Naive thymus-derived CD8-positive, alpha-beta T cell (primary cell): ENCODE data around the gene SEZ6L2. TPM values are rescaled to one million over a fixed set of nuclear protein-coding genes. Genes with fewer than 3 reads are reported as not detected.

Experiments
- ATAC-seq, 2 donors: fragments of 150-1000 bp; cut with Tn5 transposase in 1 of 2; sonication (Bioruptor Pico), chemical (Tn5 transposase) in 1 of 2; 1 replicate in 1 of 2; 2 replicates in 1 of 2; pipeline ENCODE4 v1.10.0; 2021; ENCODE audit warnings: mild to moderate bottlenecking in 2 of 2, moderate library complexity in 2 of 2
- POLR2A ChIA-PET: fragments of 350-600 bp; sonication (Branson Sonifier 250); formaldehyde crosslinking; loops from one replicate; lab custom pipeline; 2021; ENCODE audit warnings: antibody characterized with exemption; lab: Charles Lee
- DNase-seq, 10 donors: peaks; one replicate each; pipeline versions ENCODE4 v3.0.0 to v3.0.0-alpha.2; 2020 to 2022
- H3K27ac Mint-ChIP-seq, 10 donors: one replicate each; pipeline ENCODE4 v1.8.0; 2020 to 2022; ENCODE audit warnings: mild to moderate bottlenecking in 10 of 10, mixed read lengths in 10 of 10, moderate library complexity in 4 of 10, inconsistent platforms in 1 of 10
- H3K27me3 Mint-ChIP-seq, 5 donors: one replicate each; pipeline ENCODE4 v1.8.0; 2021 to 2022; ENCODE audit warnings: mixed read lengths in 5 of 5
- H3K36me3 Mint-ChIP-seq, 3 donors: one replicate each; pipeline ENCODE4 v1.8.0; 2020 to 2022; ENCODE audit warnings: mixed read lengths in 3 of 3, mild to moderate bottlenecking in 2 of 3, inconsistent platforms in 1 of 3
- H3K4me1 Mint-ChIP-seq, 4 donors: one replicate each; pipeline ENCODE4 v1.8.0; 2021 to 2022; ENCODE audit warnings: mixed read lengths in 4 of 4
- H3K4me3 Mint-ChIP-seq, 10 donors: one replicate each; pipeline ENCODE4 v1.8.0; 2020 to 2022; ENCODE audit warnings: mild to moderate bottlenecking in 10 of 10, mixed read lengths in 10 of 10, moderate library complexity in 6 of 10, inconsistent platforms in 1 of 10
- H3K9me3 Mint-ChIP-seq, 9 donors: one replicate each; pipeline ENCODE4 v1.8.0; 2020 to 2022; ENCODE audit warnings: mixed read lengths in 9 of 9, mild to moderate bottlenecking in 3 of 9, inconsistent platforms in 1 of 9, moderate library complexity in 1 of 9
- polyA plus RNA-seq, 3 donors: library from polyadenylated mRNA; unstranded; fragments of 300-500 nt; fragmentation: Illumina TruSeq; gene quantifications; one replicate each; pipeline ENCODE4 v1.2.3, GENCODE V29; 2021
- total RNA-seq, 8 experiments: library from RNA in 2 of 8; stranded (reverse) in 2 of 8; gene quantifications; one replicate each; pipeline ENCODE4 v1.2.3 and lab custom pipeline; 2021 to 2026

Gene SEZ6L2
- total and polyA plus RNA-seq, 5 experiments from 2014 or later: 0.21 TPM; not detected in 4

DNA sequence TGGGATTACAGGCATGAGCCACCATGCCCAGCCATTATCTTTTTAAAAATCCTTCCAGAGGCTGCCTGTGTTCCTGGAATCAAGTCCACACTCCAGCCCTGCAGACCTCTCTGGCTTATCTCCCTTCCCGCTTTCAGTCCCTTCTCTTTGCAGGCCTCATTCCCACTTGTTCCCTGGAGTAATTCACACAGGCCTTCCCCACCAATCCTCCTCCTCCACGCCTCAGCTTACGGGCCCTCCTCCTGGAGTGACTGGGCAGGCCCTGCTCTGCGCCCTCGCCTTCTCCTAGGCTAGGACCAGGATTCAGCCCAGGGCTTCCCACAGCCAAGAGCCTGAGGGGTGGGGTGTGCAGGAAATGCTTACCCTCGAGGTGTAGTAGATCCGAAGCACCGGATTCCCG is 39.1 kb downstream of the SEZ6L2 start:
- Mint-ChIP-seq H3K36me3 (peaks cover 0 to 33% (median 8%) of the 10 kb centered on the region in 3 donors), H3K27ac (no peak overlapping the region)
- POLR2A ChIA-PET: interaction anchor here (0.6 to 1.5 kb wide), 3 partner anchors 37 to 65 kb away, joined by 3 to 5 read pairs (median 3); no protein-coding TSS in a partner anchor

DNA sequence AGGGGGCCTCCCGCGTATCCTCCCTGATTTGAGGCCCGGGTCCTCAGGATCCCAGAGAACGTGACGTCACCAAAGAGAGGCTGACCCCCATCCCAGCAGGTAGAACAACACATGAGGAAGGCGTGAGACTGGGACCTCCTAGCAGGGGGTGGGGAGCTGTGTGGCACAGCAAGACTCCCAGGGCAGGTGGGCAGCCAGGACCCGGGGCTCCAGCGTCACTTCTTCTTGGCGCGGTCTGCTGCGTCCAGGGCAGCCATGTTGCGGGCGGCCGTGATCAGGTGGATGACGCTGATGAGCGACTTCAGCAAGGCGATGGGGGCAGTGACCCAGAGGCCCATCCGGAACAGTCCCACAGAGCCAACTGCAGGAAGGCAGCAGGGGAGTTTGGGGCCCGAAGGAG is 40.4 kb downstream of the SEZ6L2 start:
- POLR2A ChIA-PET: interaction anchor here (0.6 to 1.5 kb wide), 2 partner anchors 48 to 51 kb away, joined by 3 read pairs; no protein-coding TSS in a partner anchor
- Mint-ChIP-seq H3K27me3 (no peaks in the 10 kb centered on the region), H3K4me1 (peaks cover 7 to 36% (median 31%) of the 10 kb centered on the region in 4 donors), H3K4me3 (peak overlapping the region in 1 of 10 donors; percentile 41), H3K9me3 (no peaks in the 10 kb centered on the region), H3K27ac (peak overlapping the region in 2 of 10 donors; percentile 34 to 51), H3K36me3 (peaks cover 0 to 33% (median 8%) of the 10 kb centered on the region in 3 donors)
- DNase-seq (no peak), ATAC-seq (no peak)

More for the DNA sequence above, 39.1 kb downstream of the SEZ6L2 start:
- Mint-ChIP-seq H3K4me1 (peaks cover 7 to 38% (median 31%) of the 10 kb centered on the region in 4 donors), H3K9me3 (no peaks in the 10 kb centered on the region), H3K27me3 (no peaks in the 10 kb centered on the region), H3K4me3 (peak overlapping the region in 4 of 10 donors; percentile 26 to 93 (median 52))
- DNase-seq (no peak), ATAC-seq (no peak)

DNA sequence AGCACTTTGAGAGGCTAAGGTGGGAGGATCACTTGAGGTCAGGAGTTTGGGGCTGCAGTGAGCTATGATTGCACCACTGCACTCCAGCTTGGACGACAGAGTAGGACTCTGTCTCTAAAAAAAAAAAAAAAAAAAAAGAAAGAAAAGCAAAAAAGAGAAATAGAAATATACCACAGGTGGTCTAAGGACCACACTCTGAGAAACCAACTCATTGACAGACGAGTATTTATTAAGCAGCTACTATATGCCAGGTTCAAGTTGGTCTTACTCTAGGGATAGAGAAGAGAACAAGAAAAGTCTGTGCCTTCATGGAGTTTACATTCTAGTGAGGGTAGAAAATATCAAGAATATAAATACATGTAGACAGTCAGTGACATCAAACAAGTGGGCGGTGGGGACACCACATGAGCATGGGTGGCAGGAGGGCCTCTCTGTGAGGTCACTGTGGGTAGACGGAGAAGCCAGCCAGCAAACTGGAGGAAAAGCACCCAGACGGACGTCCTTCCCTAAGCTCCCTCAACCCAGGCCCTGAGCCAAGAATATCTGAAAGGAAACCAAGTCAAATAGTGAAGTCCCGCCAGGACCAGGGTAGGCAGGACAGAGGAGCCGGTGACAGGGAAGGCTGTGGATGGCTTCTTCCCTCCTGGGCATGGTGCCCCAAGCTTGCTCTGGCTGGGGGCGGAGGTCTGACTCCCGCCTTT is 41.1 kb downstream of the SEZ6L2 start:
- Mint-ChIP-seq H3K4me3 (peak overlapping the region in 2 of 10 donors; percentile 26 to 37), H3K36me3 (peaks cover 0 to 33% (median 8%) of the 10 kb centered on the region in 3 donors), H3K9me3 (no peaks in the 10 kb centered on the region), H3K27ac (peak overlapping the region in 3 of 10 donors; percentile 25 to 72 (median 34)), H3K27me3 (no peaks in the 10 kb centered on the region), H3K4me1 (peaks cover 4 to 33% (median 26%) of the 10 kb centered on the region in 4 donors)
- POLR2A ChIA-PET: interaction anchor here (0.6 kb wide), 1 partner anchor 47 kb away, joined by 3 read pairs; no protein-coding TSS in a partner anchor
- ATAC-seq (no peak), DNase-seq (no peak)

DNA sequence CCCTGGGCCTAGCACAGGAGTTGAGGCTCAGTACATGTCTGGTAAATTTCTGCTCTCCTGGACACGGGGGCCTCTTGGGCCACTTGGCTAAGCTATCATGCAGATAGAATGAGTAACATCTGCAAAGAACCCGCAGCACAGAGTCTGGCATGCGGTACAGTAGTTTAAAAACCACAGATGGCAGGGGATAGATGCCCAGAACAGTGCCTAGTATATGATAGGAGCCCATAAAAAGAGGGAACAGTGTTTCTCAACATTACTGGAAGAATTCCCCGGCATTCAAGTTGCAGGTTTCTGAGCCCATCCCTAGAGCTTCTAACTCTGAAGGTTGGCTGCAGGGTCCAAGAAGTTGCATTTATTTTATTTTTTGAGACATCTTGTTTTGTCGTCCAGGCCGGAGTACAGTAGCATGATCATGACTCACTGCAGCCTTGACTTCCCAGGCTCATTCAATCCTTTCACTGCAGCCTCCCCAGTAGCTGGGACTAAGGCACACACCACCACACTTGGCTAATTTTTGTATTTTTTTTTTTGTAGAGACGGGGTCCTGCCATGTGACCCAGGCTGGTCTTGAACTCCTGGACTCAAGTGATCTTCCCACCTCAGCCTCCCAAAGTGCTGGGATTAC is 42.1 kb downstream of the SEZ6L2 start:
- Mint-ChIP-seq H3K4me1 (peaks cover 4 to 28% (median 18%) of the 10 kb centered on the region in 4 donors), H3K27me3 (no peaks in the 10 kb centered on the region), H3K27ac (peak overlapping the region in 2 of 10 donors; percentile 25 to 56), H3K9me3 (no peaks in the 10 kb centered on the region), H3K4me3 (no peak overlapping the region), H3K36me3 (peaks cover 0 to 33% (median 8%) of the 10 kb centered on the region in 3 donors)
- ATAC-seq (no peak), DNase-seq (no peak)
- POLR2A ChIA-PET: interaction anchor here (0.9 kb wide), 2 partner anchors 33 to 49 kb away, joined by 3 read pairs; no protein-coding TSS in a partner anchor

DNA sequence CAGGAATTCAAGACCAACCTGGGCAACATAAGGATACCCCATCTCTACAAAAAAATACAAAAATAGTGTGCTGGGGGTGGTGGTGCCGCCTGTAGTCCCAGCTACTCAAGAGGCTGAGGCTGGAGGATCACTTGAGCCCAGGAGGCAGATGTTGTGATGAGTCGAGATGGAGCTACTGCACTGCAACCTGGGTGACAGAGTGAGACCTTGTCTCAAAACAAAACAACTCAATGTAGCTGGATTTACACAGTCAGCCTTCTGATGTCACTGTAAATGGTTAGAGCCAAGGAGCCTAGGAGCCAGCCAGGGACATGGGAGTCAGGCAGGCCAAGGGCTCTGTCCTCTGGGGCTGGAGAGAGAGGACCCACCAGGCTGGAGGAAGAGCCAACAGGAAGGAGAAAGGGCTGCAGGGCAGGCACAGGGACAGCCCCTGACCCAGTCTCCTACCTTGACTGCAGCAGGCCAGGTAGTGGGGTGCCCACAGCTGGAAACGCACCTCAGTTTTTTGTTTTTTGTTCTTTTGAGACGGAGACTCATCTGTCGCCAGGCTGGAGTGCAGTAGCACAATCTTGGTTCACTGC is 44.7 kb downstream of the SEZ6L2 start:
- H3K9me3 Mint-ChIP-seq: no peaks in the 10 kb centered on the region
- POLR2A ChIA-PET: interaction anchor here (0.6 to 0.7 kb wide), 3 partner anchors 13 to 152 kb away, joined by 3 to 7 read pairs (median 4); no protein-coding TSS in a partner anchor
- peaks cover 0 to 5% (median 2%) of the 10 kb centered on the region in 4 donors for H3K4me1 Mint-ChIP-seq
- DNase-seq (no peak), ATAC-seq (no peak)
- no peaks in the 10 kb centered on the region for H3K27me3 Mint-ChIP-seq
- no peak overlapping the region for H3K4me3 Mint-ChIP-seq
- H3K27ac Mint-ChIP-seq: peak overlapping the region in 3 of 10 donors; percentile 32 to 37 (median 34)
- H3K36me3 Mint-ChIP-seq: peaks cover 0 to 22% (median 8%) of the 10 kb centered on the region in 3 donors

DNA sequence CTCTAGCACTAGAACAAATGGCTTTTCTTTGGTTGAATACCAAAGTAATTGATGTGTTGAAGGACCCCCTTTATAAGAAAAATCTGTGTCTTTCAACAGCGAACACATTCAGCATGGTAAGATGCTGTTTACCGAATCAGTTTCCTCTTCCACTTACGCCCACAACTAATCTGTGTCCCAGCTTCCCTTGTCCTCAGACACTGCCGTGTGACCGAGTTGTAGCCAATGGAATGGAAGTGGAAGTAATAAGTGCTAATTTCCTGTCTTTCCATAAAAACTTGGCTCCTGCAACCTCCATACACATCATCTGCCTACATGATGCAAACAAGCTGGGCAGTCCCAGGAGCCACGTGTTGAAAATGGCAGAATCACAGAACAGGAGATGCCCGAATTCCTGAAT is 46.7 kb downstream of the SEZ6L2 start:
- H3K27me3 Mint-ChIP-seq: no peaks in the 10 kb centered on the region
- peaks cover 0 to 19% (median 0%) of the 10 kb centered on the region in 3 donors for H3K36me3 Mint-ChIP-seq
- no peak for ATAC-seq
- no peak overlapping the region for H3K27ac Mint-ChIP-seq
- no peak overlapping the region for H3K4me3 Mint-ChIP-seq
- peaks cover 6 to 8% (median 6%) of the 10 kb centered on the region in 4 donors for H3K4me1 Mint-ChIP-seq
- POLR2A ChIA-PET: interaction anchor here (0.6 to 8.1 kb wide), 5 partner anchors 10 to 152 kb away, joined by 3 to 87 read pairs (median 4); partner anchors contain the start of genes CDIPT, KIF22 and MAZ
- no peaks in the 10 kb centered on the region for H3K9me3 Mint-ChIP-seq
- no peak for DNase-seq

DNA sequence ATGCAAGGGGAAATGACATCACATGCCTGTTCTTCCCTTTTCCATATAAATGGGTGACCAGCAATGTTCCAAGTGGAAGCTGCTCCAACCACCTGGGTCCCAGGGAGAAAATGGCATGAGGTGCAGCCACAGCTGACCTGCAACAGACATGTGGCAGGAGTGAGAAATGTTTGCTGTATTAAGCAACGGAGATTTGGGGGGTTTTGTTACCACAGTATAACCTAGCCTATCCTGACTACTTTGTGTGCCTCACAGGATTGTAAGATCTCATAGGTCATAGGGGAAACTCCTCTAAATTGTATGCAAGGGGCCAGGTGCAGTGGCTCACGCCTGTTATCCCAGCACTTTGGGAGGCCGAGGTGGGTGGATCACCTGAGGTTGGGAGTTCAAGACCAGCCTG is 48.4 kb downstream of the SEZ6L2 start:
- POLR2A ChIA-PET: interaction anchor here (0.6 to 8.1 kb wide), 6 partner anchors 12 to 1620 kb away, joined by 3 to 87 read pairs (median 4); partner anchors contain the start of genes CDIPT, DCTPP1 and MAZ
- DNase-seq (no peak), ATAC-seq (no peak)
- H3K9me3 Mint-ChIP-seq: no peaks in the 10 kb centered on the region
- peaks cover 6 to 8% (median 6%) of the 10 kb centered on the region in 4 donors for H3K4me1 Mint-ChIP-seq
- peaks cover 0 to 27% (median 0%) of the 10 kb centered on the region in 3 donors for H3K36me3 Mint-ChIP-seq
- H3K4me3 Mint-ChIP-seq: no peak overlapping the region
- H3K27me3 Mint-ChIP-seq: no peaks in the 10 kb centered on the region
- H3K27ac Mint-ChIP-seq: peak overlapping the region in 1 of 10 donors; percentile 48

DNA sequence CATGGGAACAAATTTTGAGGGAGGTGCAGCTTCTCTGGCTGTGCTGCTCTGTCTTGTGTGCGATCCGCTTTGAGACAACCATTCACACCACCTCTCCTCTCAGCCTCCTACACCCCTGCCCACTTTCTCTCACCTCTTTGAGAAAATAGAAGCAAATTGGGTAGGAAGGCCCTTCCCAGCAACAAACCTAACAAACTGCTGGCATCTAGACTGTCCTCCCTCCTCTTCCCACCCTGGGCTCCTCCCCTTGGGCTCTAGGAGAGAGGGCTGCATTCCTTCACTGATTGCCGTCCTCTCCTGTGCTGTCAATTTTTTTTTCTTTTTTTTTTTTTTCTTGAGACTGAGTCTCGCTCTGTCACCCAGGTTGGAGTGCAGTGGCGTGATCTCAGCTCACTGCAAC is 49.8 kb downstream of the SEZ6L2 start:
- H3K27ac Mint-ChIP-seq: peak overlapping the region in 7 of 10 donors; percentile 11 to 88 (median 63)
- H3K9me3 Mint-ChIP-seq: no peaks in the 10 kb centered on the region
- ATAC-seq (no peak), DNase-seq (no peak)
- POLR2A ChIA-PET: interaction anchor here (0.6 to 8.1 kb wide), 11 partner anchors 14 to 827 kb away, joined by 3 to 102 read pairs (median 8); partner anchors contain the start of genes CDIPT, KIF22, MAZ and MVP
- H3K4me3 Mint-ChIP-seq: no peak overlapping the region
- H3K4me1 Mint-ChIP-seq: peaks cover 6 to 10% (median 8%) of the 10 kb centered on the region in 4 donors
- H3K27me3 Mint-ChIP-seq: no peaks in the 10 kb centered on the region
- H3K36me3 Mint-ChIP-seq: peaks cover 0 to 41% (median 5%) of the 10 kb centered on the region in 3 donors

DNA sequence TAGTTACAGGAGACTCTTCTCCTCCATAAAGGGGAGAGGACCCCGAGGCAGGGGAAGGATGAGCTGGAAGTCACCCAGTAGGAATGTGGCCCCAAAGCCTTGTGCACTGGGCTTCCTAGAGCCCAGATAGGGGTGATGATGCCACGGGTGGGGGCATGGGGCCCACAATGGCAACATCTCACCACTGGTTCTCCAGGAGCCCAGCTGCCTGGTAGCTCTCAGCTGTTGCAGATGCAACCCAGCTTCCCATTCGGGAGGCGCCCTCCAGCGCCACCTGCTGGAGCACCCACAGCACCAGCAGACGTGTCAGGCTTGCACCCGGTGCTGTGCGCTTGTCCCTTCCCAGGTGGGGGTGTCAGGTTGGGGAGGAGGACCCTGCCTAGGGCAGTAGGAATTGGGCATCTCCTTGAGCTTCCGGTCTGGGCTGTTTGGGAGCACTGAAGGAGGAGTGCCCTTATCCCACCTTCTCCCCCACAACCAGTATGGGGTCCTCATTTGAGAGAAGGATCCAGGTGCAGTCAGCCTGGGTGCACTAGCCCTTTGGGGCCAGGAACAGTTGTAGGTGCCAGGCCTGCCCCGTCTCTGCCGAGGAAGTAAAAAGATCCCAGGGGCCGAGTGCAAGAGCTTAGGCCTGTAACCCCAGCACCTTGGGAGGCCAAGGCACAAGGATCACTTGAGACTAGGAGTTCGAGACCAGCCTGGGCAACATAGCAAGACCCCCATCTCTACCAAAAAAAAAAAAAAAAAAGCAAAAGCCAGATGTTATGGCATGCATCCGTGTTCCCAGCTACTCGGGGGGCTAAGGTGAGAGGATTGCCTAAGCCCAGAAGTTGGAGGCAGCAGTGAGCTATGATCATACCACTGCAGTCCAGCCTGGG is 50.7 kb downstream of the SEZ6L2 start:
- Mint-ChIP-seq H3K36me3 (peaks cover 0 to 48% (median 9%) of the 10 kb centered on the region in 3 donors), H3K4me1 (peaks cover 6 to 12% (median 8%) of the 10 kb centered on the region in 4 donors), H3K9me3 (no peaks in the 10 kb centered on the region), H3K27ac (peak overlapping the region; percentile 40 to 88 (median 68)), H3K4me3 (peak overlapping the region in 1 of 10 donors; percentile 19), H3K27me3 (no peaks in the 10 kb centered on the region)
- POLR2A ChIA-PET: interaction anchor here (0.6 to 8.1 kb wide), 19 partner anchors 9 to 827 kb away, joined by 3 to 102 read pairs (median 3); partner anchors contain the start of genes CDIPT, KIF22, MAZ and MVP
- peak; percentile 96 to 98 for ATAC-seq
- DNase-seq: peak; percentile 64 to 90 (median 80)

DNA sequence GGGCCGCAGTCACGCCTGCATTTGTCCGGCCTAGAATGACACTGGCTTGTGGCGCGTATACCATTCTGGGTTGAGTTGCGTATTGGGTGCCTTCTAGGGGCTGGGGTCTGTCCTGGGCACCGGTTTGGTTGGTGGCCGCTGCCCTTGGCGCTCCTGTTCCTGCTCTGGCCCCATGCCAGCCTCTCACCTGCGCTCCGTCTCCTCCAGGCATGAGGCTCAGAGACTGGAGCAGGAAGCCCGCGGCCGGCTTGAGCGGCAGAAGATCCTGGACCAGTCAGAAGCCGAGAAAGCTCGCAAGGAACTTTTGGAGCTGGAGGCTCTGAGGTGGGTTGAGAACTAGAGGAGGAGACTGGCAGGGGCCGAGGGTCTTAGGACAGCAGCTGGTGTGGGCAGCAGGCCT is 53.7 kb downstream of the SEZ6L2 start:
- peak overlapping the region in 3 of 10 donors; percentile 18 to 78 (median 65) for H3K27ac Mint-ChIP-seq
- no peaks in the 10 kb centered on the region for H3K9me3 Mint-ChIP-seq
- no peaks in the 10 kb centered on the region for H3K27me3 Mint-ChIP-seq
- H3K4me3 Mint-ChIP-seq: no peak overlapping the region
- ATAC-seq (no peak), DNase-seq (no peak)
- peaks cover 0 to 72% (median 9%) of the 10 kb centered on the region in 3 donors for H3K36me3 Mint-ChIP-seq
- POLR2A ChIA-PET: interaction anchor here (0.6 to 7.6 kb wide), 4 partner anchors 10 to 55 kb away, joined by 4 to 49 read pairs (median 17); partner anchors contain the start of gene KIF22
- H3K4me1 Mint-ChIP-seq: peaks cover 6 to 15% (median 11%) of the 10 kb centered on the region in 4 donors
